HepG2 (cell line): ENCODE results near the gene TARDBP. TPM values are rescaled to one million over a fixed set of nuclear protein-coding genes. Genes with fewer than 3 reads are reported as not detected.

Source experiments
- ATAC-seq: fragments of 200-7000 bp; cut with Tn5 transposase; 3 replicates; pipeline ENCODE4 v1.9.1; 2020; ENCODE audit warnings: mild to moderate bottlenecking, moderate library complexity
- BruUV-seq: library from RNA; stranded (reverse); fragments of 400-500 nt; replicated peaks from 2 replicates; lab custom pipeline; 2021; lab: Mats Ljungman, UMichigan
- CTCF ChIA-PET: fragments of 300-600 bp; formaldehyde crosslinking; extraction: SDS; loops from one replicate; lab custom pipeline; 2021; ENCODE audit warnings: low total read pairs, inconsistent platforms, low intra/inter-chr PET ratio; lab: Yijun Ruan, JAX
- POLR2A ChIA-PET: fragments of 350-600 bp; sonication (Branson Sonifier 250); formaldehyde crosslinking; loops from one replicate; lab custom pipeline; 2020; ENCODE audit warnings: antibody characterized with exemption, inconsistent platforms; lab: Yijun Ruan, JAX
- DNase-seq: peaks from one replicate; pipeline ENCODE4 v3.0.0-alpha.2; 2015; ENCODE audit warnings: low spot score
- FAIRE-seq: peaks from 3 replicates; lab custom pipeline; 2011; peaks lifted over from hg19 to GRCh38; lab: Jason Lieb, UNC
- H2AFZ ChIP-seq: one replicate; pipeline ENCODE4 v1.6.1; 2011; ENCODE audit warnings: low read length, inconsistent platforms
- H3K27ac ChIP-seq: fragments of 300-600 bp; 3 replicates; pipeline ENCODE4 v1.8.0; 2011; ENCODE audit warnings: mixed run types, mild to moderate bottlenecking, mixed read lengths, low read length, inconsistent platforms; ENCODE audit not compliant: insufficient read depth; ENCODE audit errors: extremely low read length
- H3K27me3 ChIP-seq, 2 experiments: fragments of 200-600 bp in 1 of 2; 2 replicates in 1 of 2; 3 replicates in 1 of 2; pipeline versions ENCODE4 v1.6.0 to v1.8.0; 2011; ENCODE audit warnings: low read length in 2 of 2, mild to moderate bottlenecking in 2 of 2, moderate library complexity in 2 of 2, inconsistent platforms in 1 of 2; ENCODE audit not compliant: insufficient read depth in 2 of 2, control insufficient read depth in 1 of 2
- H3K36me3 ChIP-seq, 2 experiments: fragments of 200-600 bp in 1 of 2; replicated peaks in 1 of 2; 2 replicates in 1 of 2; 3 replicates in 1 of 2; pipeline versions ENCODE4 v1.5.1 to v1.8.0; 2011; ENCODE audit warnings: low read length in 2 of 2, inconsistent platforms in 1 of 2; ENCODE audit not compliant: insufficient read depth in 2 of 2, control insufficient read depth in 1 of 2
- H3K4me1 ChIP-seq: 2 replicates; pipeline ENCODE4 v1.5.1; 2012; ENCODE audit warnings: low read length, inconsistent platforms; ENCODE audit not compliant: insufficient read depth
- H3K4me2 ChIP-seq: 2 replicates; pipeline ENCODE4 v1.6.0; 2011; ENCODE audit warnings: low read depth, low read length, inconsistent platforms
- H3K4me3 ChIP-seq, 3 experiments: fragments of 200-600 bp in 1 of 3; sonication (generic), shearing (Covaris generic) in 1 of 3; replicated peaks in 1 of 3; 2 replicates each; pipeline ENCODE4 v1.5.1; 2011 to 2016; ENCODE audit warnings: low read length in 3 of 3, inconsistent platforms in 2 of 3, low read depth in 2 of 3, mild to moderate bottlenecking in 2 of 3, control low read depth in 1 of 3, mixed read lengths in 1 of 3; ENCODE audit not compliant: insufficient read depth in 1 of 3
- H3K79me2 ChIP-seq: one replicate; pipeline ENCODE4 v1.6.1; 2011; ENCODE audit warnings: low read length, inconsistent platforms; ENCODE audit not compliant: insufficient read depth
- H3K9ac ChIP-seq: 2 replicates; pipeline ENCODE4 v1.6.0; 2011; ENCODE audit warnings: mild to moderate bottlenecking, low read depth, low read length, inconsistent platforms; ENCODE audit not compliant: insufficient read depth
- H3K9me3 ChIP-seq: 2 replicates; pipeline ENCODE4 v1.5.1; 2012; ENCODE audit warnings: mild to moderate bottlenecking, low read length
- H4K20me1 ChIP-seq: 2 replicates; pipeline ENCODE4 v1.6.0; 2011; ENCODE audit warnings: inconsistent platforms, mild to moderate bottlenecking, low read length, moderate library complexity; ENCODE audit not compliant: insufficient read depth
- FOXJ3 ChIP-seq: sonication (generic); formaldehyde crosslinking; IDR thresholded peaks from 2 replicates; pipeline ENCODE4 v1.4.0; 2020; ENCODE audit warnings: missing genetic modification reagents, mild to moderate bottlenecking, borderline replicate concordance
- GFI1 ChIP-seq: sonication (generic); formaldehyde crosslinking; IDR thresholded peaks from 2 replicates; pipeline ENCODE4 v1.5.0; 2020; ENCODE audit warnings: missing genetic modification reagents, mild to moderate bottlenecking, borderline replicate concordance
- HNF4G ChIP-seq, 2 experiments: sonication (generic) in 1 of 2; formaldehyde crosslinking in 1 of 2; IDR thresholded peaks; 2 replicates each; pipeline versions ENCODE4 v1.4.0 to v1.6.1; 2011 to 2020; ENCODE audit warnings: borderline replicate concordance in 2 of 2, low read depth in 2 of 2, mild to moderate bottlenecking in 2 of 2, low read length in 1 of 2, missing genetic modification reagents in 1 of 2, moderate library complexity in 1 of 2
- HNRNPL ChIP-seq: fragments of 200-400 bp; formaldehyde crosslinking; IDR thresholded peaks from 2 replicates; pipeline ENCODE4 v1.6.1; 2017; ENCODE audit warnings: mild to moderate bottlenecking, low read depth, low read length
- KMT2B ChIP-seq: IDR thresholded peaks from 2 replicates; pipeline ENCODE4 v1.6.1; 2016; ENCODE audit warnings: missing genetic modification reagents, missing compliant biosample characterization
- MED13 ChIP-seq: sonication (generic); formaldehyde crosslinking; IDR thresholded peaks from 2 replicates; pipeline ENCODE4 v1.5.0; 2020; ENCODE audit warnings: missing genetic modification reagents
- NKX3-1 ChIP-seq: sonication (generic); formaldehyde crosslinking; IDR thresholded peaks from 2 replicates; pipeline ENCODE4 v1.5.0; 2020; ENCODE audit warnings: missing genetic modification reagents
- PLRG1 ChIP-seq: fragments of 450-650 bp; conservative IDR thresholded peaks from 2 replicates; pipeline ENCODE4 v1.6.1; 2016
- RBFOX2 ChIP-seq: fragments of 200-400 bp; formaldehyde crosslinking; IDR thresholded peaks from 2 replicates; pipeline ENCODE4 v1.6.1; 2017; ENCODE audit warnings: low read depth, mild to moderate bottlenecking, low read length
- SAFB2 ChIP-seq: sonication (generic); formaldehyde crosslinking; IDR thresholded peaks from 2 replicates; pipeline ENCODE4 v1.5.1; 2020; ENCODE audit warnings: missing genetic modification reagents, low read depth, mild to moderate bottlenecking, borderline replicate concordance
- SMAD3 ChIP-seq: sonication (generic); formaldehyde crosslinking; IDR thresholded peaks from 2 replicates; pipeline ENCODE4 v1.4.0; 2020; ENCODE audit warnings: missing genetic modification reagents
- SUZ12 ChIP-seq: fragments of 150-350 bp; IDR thresholded peaks from 2 replicates; pipeline ENCODE4 v1.6.1; 2014; ENCODE audit warnings: low read depth, low read length
- TMF1 ChIP-seq: sonication (generic); formaldehyde crosslinking; IDR thresholded peaks from 2 replicates; pipeline ENCODE4 v1.8.1; 2022; ENCODE audit warnings: low read depth, missing genetic modification reagents
- ZBTB8A ChIP-seq: sonication (generic); formaldehyde crosslinking; IDR thresholded peaks from 2 replicates; pipeline ENCODE4 v1.4.0; 2020; ENCODE audit warnings: mild to moderate bottlenecking, low read depth, missing genetic modification reagents, borderline replicate concordance
- ZFY ChIP-seq: sonication (generic); formaldehyde crosslinking; IDR thresholded peaks from 2 replicates; pipeline ENCODE4 v1.4.0; 2020; ENCODE audit warnings: missing genetic modification reagents
- ZNF180 ChIP-seq: sonication (generic); formaldehyde crosslinking; IDR thresholded peaks from 2 replicates; pipeline ENCODE4 v1.4.0; 2020; ENCODE audit warnings: low read depth, missing genetic modification reagents, borderline replicate concordance
- ZNF225 ChIP-seq: sonication (generic); formaldehyde crosslinking; IDR thresholded peaks from 2 replicates; pipeline ENCODE4 v1.4.0; 2020; ENCODE audit warnings: mild to moderate bottlenecking, missing genetic modification reagents
- ZNF230 ChIP-seq: sonication (generic); formaldehyde crosslinking; IDR thresholded peaks from 2 replicates; pipeline ENCODE4 v1.4.0; 2020; ENCODE audit warnings: mild to moderate bottlenecking, missing genetic modification reagents
- ZNF274 ChIP-seq: sonication (generic); formaldehyde crosslinking; IDR thresholded peaks from 2 replicates; pipeline ENCODE4 v1.5.1; 2020; ENCODE audit warnings: mild to moderate bottlenecking, missing genetic modification reagents
- ZNF510 ChIP-seq: sonication (generic); formaldehyde crosslinking; IDR thresholded peaks from 2 replicates; pipeline ENCODE4 v1.4.0; 2020; ENCODE audit warnings: low read depth, mild to moderate bottlenecking, missing genetic modification reagents
- ZNF614 ChIP-seq: IDR thresholded peaks from 2 replicates; pipeline ENCODE4 v1.6.1; 2018; ENCODE audit warnings: missing biosample characterization, missing genetic modification reagents, inconsistent platforms, borderline replicate concordance
- WGBS: methylation state at CpG from one replicate; pipeline ENCODE4 v1.1.6; 2017; ENCODE audit warnings: low lambda C conversion rate; 5-methylcytosine and 5-hydroxymethylcytosine counted together
- in situ Hi-C: cut with HindIII; loops from 2 replicates; pipeline ENCODE4 v1.10.0; 2017; ENCODE audit warnings: low pct_unique_long_range_greater_than_20kb; ENCODE audit not compliant: extremely low pct_ligation_motif_present
- intact Hi-C: fragments of 100-400 bp; cut with micrococcal nuclease; formaldehyde crosslinking; loops from one replicate; pipeline ENCODE4 v1.10.0; 2022; ENCODE audit not compliant: unreplicated experiment
- polyA plus RNA-seq, 8 experiments: library from polyadenylated mRNA; depleted of rRNA in 3 of 8; stranded (reverse) in 7 of 8; unstranded in 1 of 8; fragments of >200 nt; fragmentation: Illumina TruSeq in 4 of 8; extraction: Trizol in 4 of 8; gene quantifications; 2 replicates each; pipeline versions ENCODE4 v1.2.1 to v1.2.3, GENCODE V29; 2011 to 2016; ENCODE audit warnings: low read depth in 4 of 8, missing spikeins in 1 of 8, mixed read lengths in 1 of 8; ENCODE audit not compliant: insufficient read depth in 1 of 8
- total RNA-seq, 5 experiments: library from RNA; depleted of rRNA; stranded (reverse); fragments of >200 nt; fragmentation: Illumina TruSeq; extraction: Trizol; gene quantifications; 2 replicates each; pipeline ENCODE4 v1.2.3, GENCODE V29; 2016; ENCODE audit warnings: low read depth in 1 of 5
- TF ChIP-seq, protein P1 (sequence below): sonication (generic); formaldehyde crosslinking; IDR thresholded peaks from 2 replicates; pipeline ENCODE4 v1.4.0; 2020; ENCODE audit warnings: mild to moderate bottlenecking, missing genetic modification reagents, borderline replicate concordance

The TARDBP gene
- total and polyA plus RNA-seq, 2 of the 13 experiments (the other 11 are each of a cell fraction or from before 2014, with no cell fraction given): 62.4 to 93.0 TPM

- TF ChIP-seq ZNF614 (no peak), PLRG1 (no peak), ZBTB8A (CRISPR knock-in tag) (no peak), ZNF180 (CRISPR knock-in tag) (no peak), SMAD3 (CRISPR knock-in tag) (no peak), ZNF225 (CRISPR knock-in tag) (no peak), FOXJ3 (no peak), ZNF274 (CRISPR knock-in tag) (no peak), MED13 (CRISPR knock-in tag) (peak; percentile 36; the same call in 1 of the 2 replicates), SUZ12 (no peak)
Measured at GRCh38 chr1:11053758-11054137, 41.3 kb downstream of the TARDBP start (continued).

DNA sequence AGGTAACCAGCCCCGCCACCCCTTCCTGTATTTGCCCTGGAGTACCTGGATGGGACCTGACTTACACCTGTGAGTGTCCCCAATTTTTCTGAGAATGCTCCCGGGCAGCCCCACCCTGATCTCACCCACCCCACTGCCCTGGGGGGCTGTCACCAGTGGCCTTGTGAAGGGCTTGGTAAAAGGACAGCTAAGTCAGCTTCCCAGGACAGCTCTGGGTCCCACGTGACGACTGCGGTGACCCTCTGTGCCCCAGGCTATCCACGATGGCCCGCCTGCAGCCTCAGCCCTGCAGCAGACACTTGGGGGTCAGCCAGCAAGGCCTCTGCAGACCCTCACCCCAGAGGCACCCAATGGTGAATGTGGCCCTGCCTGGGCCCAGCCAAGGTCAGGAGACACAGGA, 41.7 kb downstream of the TARDBP start:
- H3K9ac ChIP-seq: no peak overlapping the region
- FAIRE-seq (no peak), ATAC-seq (peak; percentile 3; the same call in 2 of the 3 replicates), DNase-seq (no peak)
- intact Hi-C loops (no loop called here), in situ Hi-C loops (no loop called here)
- no CpG with 5 or more reads among the region's 7 CpGs for WGBS
- H2AFZ ChIP-seq: no peak overlapping the region
- peaks cover 8% of the 10 kb centered on the region for H3K79me2 ChIP-seq
- H3K4me1 ChIP-seq: peaks cover 46% of the 10 kb centered on the region
- H3K4me2 ChIP-seq: no peak overlapping the region
- H3K4me3 ChIP-seq: no peak overlapping the region
- no TSS peak for BruUV-seq
- POLR2A ChIA-PET: no interaction called here
- no peaks in the 10 kb centered on the region; a peak in 1 of 5 replicates for H3K27me3 ChIP-seq
- peaks cover 3% of the 10 kb centered on the region; the same call in 1 of the 2 replicates for H4K20me1 ChIP-seq
- H3K27ac ChIP-seq: no peak overlapping the region
- H3K36me3 ChIP-seq: peaks cover 5 to 23% of the 10 kb centered on the region in 2 experiments; a peak in 4 of 5 replicates
- CTCF ChIA-PET: no interaction called here
- H3K9me3 ChIP-seq: no peaks in the 10 kb centered on the region
- no peak for TF ChIP-seq ZNF510 (CRISPR knock-in tag)
- no peak for TF ChIP-seq SAFB2 (CRISPR knock-in tag)
- TF ChIP-seq, protein P1, sequence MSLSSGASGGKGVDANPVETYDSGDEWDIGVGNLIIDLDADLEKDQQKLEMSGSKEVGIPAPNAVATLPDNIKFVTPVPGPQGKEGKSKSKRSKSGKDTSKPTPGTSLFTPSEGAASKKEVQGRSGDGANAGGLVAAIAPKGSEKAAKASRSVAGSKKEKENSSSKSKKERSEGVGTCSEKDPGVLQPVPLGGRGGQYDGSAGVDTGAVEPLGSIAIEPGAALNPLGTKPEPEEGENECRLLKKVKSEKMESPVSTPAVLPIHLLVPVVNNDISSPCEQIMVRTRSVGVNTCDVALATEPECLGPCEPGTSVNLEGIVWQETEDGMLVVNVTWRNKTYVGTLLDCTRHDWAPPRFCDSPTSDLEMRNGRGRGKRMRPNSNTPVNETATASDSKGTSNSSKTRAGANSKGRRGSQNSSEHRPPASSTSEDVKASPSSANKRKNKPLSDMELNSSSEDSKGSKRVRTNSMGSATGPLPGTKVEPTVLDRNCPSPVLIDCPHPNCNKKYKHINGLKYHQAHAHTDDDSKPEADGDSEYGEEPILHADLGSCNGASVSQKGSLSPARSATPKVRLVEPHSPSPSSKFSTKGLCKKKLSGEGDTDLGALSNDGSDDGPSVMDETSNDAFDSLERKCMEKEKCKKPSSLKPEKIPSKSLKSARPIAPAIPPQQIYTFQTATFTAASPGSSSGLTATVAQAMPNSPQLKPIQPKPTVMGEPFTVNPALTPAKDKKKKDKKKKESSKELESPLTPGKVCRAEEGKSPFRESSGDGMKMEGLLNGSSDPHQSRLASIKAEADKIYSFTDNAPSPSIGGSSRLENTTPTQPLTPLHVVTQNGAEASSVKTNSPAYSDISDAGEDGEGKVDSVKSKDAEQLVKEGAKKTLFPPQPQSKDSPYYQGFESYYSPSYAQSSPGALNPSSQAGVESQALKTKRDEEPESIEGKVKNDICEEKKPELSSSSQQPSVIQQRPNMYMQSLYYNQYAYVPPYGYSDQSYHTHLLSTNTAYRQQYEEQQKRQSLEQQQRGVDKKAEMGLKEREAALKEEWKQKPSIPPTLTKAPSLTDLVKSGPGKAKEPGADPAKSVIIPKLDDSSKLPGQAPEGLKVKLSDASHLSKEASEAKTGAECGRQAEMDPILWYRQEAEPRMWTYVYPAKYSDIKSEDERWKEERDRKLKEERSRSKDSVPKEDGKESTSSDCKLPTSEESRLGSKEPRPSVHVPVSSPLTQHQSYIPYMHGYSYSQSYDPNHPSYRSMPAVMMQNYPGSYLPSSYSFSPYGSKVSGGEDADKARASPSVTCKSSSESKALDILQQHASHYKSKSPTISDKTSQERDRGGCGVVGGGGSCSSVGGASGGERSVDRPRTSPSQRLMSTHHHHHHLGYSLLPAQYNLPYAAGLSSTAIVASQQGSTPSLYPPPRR (CRISPR knock-in tag): no peak
- no peak for TF ChIP-seq ZFY (CRISPR knock-in tag)
- no peak for TF ChIP-seq TMF1 (CRISPR knock-in tag)
- TF ChIP-seq HNRNPL: 0 out of 2 replicates have a peak, but pooled peaks have one; percentile 0
- TF ChIP-seq HNF4G (IDR thresholded peaks at IDR 0.05; ENCODE audit: borderline replicate concordance, low read depth, low read length): no peak
- no peak for TF ChIP-seq HNF4G (CRISPR knock-in tag; IDR thresholded peaks at IDR 0.05; ENCODE audit: borderline replicate concordance, low read depth)
- no peak for TF ChIP-seq GFI1 (CRISPR knock-in tag)
- no peak for TF ChIP-seq ZNF230 (CRISPR knock-in tag)
- TF ChIP-seq NKX3-1 (CRISPR knock-in tag): no peak
- no peak for TF ChIP-seq KMT2B
- TF ChIP-seq RBFOX2: 0 out of 2 replicates have a peak, but pooled peaks have one; percentile 10
